SK-N-SH (cell line): ENCODE measurements around the gene DUOXA2. TPM values are rescaled to one million over a fixed set of nuclear protein-coding genes. Genes with fewer than 3 reads are reported as not detected.

Experiments used
- CTCF ChIA-PET: fragments of 300-600, 350-600 bp; formaldehyde crosslinking; extraction: SDS; loops from one replicate; lab custom pipeline; 2021; lab: Yijun Ruan, JAX
- POLR2A ChIA-PET: fragments of 350-600 bp; sonication (Branson Sonifier 250); formaldehyde crosslinking; extraction: SDS; loops from one replicate; lab custom pipeline; 2020; ENCODE audit warnings: antibody characterized with exemption, inconsistent platforms; lab: Yijun Ruan, JAX
- DNase-seq: peaks from one replicate; pipeline ENCODE4 v3.0.0; 2012
- H2AFZ ChIP-seq: fragments of 200-600 bp; sonication (generic); 2 replicates; pipeline ENCODE4 v1.8.1; 2016; ENCODE audit warnings: antibody characterized with exemption, mild to moderate bottlenecking, low read depth
- H3F3A ChIP-seq: fragments of 200-600 bp; sonication (generic); replicated peaks from 2 replicates; pipeline ENCODE3; 2016; ENCODE audit warnings: antibody characterized with exemption, mild to moderate bottlenecking; ENCODE audit not compliant: insufficient read depth
- H3K27ac ChIP-seq, 2 experiments: fragments of 200-500 bp in 1 of 2; fragments of 200-600 bp in 1 of 2; sonication (Bioruptor generic) in 1 of 2; sonication (generic), shearing (Covaris generic) in 1 of 2; 2 replicates each; pipeline versions ENCODE4 v1.5.1 to v1.6.1; 2014 to 2016; ENCODE audit warnings: low read depth in 2 of 2, inconsistent platforms in 1 of 2, low read length in 1 of 2, mild to moderate bottlenecking in 1 of 2, mixed read lengths in 1 of 2
- H3K27me3 ChIP-seq: fragments of 200-600 bp; sonication (generic), shearing (Covaris generic); 2 replicates; pipeline ENCODE4 v1.6.1; 2016; ENCODE audit warnings: mixed run types; ENCODE audit not compliant: insufficient read depth
- H3K36me3 ChIP-seq, 2 experiments: fragments of 200-500 bp in 1 of 2; fragments of 200-600 bp in 1 of 2; sonication (Bioruptor generic) in 1 of 2; sonication (generic) in 1 of 2; replicated peaks in 1 of 2; 2 replicates each; pipeline versions ENCODE3 to v1.5.1; 2014 to 2016; ENCODE audit warnings: low read length in 1 of 2, mild to moderate bottlenecking in 1 of 2; ENCODE audit not compliant: insufficient read depth in 2 of 2, control insufficient read depth in 1 of 2
- H3K4me1 ChIP-seq, 2 experiments: fragments of 200-500 bp in 1 of 2; fragments of 200-600 bp in 1 of 2; sonication (Bioruptor generic) in 1 of 2; sonication (generic), shearing (Covaris generic) in 1 of 2; 2 replicates each; pipeline versions ENCODE4 v1.5.1 to v1.6.1; 2014 to 2016; ENCODE audit warnings: low read depth in 1 of 2, low read length in 1 of 2, mixed run types in 1 of 2; ENCODE audit not compliant: insufficient read depth in 2 of 2, control insufficient read depth in 1 of 2
- H3K4me2 ChIP-seq: fragments of 200-600 bp; sonication (generic), shearing (Covaris generic); 2 replicates; pipeline ENCODE4 v1.6.1; 2017; ENCODE audit warnings: mixed run types
- H3K4me3 ChIP-seq, 2 experiments: fragments of 200-500 bp in 1 of 2; fragments of 200-600 bp in 1 of 2; sonication (Bioruptor generic) in 1 of 2; sonication (generic), shearing (Covaris generic) in 1 of 2; 2 replicates each; pipeline versions ENCODE4 v1.5.1 to v1.8.1; 2014 to 2016; ENCODE audit warnings: low read depth in 2 of 2, inconsistent platforms in 1 of 2, low read length in 1 of 2, mild to moderate bottlenecking in 1 of 2, mixed read lengths in 1 of 2, moderate library complexity in 1 of 2
- H3K79me2 ChIP-seq: fragments of 200-600 bp; sonication (generic); 2 replicates; pipeline ENCODE4 v1.8.1; 2017; ENCODE audit warnings: mild to moderate bottlenecking; ENCODE audit not compliant: insufficient read depth
- H3K9ac ChIP-seq: fragments of 200-600 bp; sonication (generic); 2 replicates; pipeline ENCODE4 v1.6.1; 2017; ENCODE audit warnings: mixed run types
- H3K9me2 ChIP-seq: fragments of 200-600 bp; sonication (generic); 2 replicates; pipeline ENCODE4 v1.6.1; 2017; ENCODE audit warnings: mixed run types
- H3K9me3 ChIP-seq: fragments of 200-600 bp; sonication (generic); 2 replicates; pipeline ENCODE4 v1.6.1; 2017; ENCODE audit warnings: mixed run types, mild to moderate bottlenecking, moderate library complexity
- H4K20me1 ChIP-seq: fragments of 200-600 bp; sonication (generic); 2 replicates; pipeline ENCODE4 v1.6.1; 2017; ENCODE audit warnings: mild to moderate bottlenecking, mixed run types; ENCODE audit not compliant: insufficient read depth
- EP300 ChIP-seq, 2 experiments: IDR thresholded peaks; 2 replicates each; pipeline versions ENCODE4 v1.4.0 to v1.6.1; 2012; ENCODE audit warnings: borderline replicate concordance in 1 of 2, low read depth in 1 of 2, low read length in 1 of 2
- EZH2phosphoT487 ChIP-seq: fragments of 200-600 bp; sonication (generic); IDR thresholded peaks from 2 replicates; pipeline ENCODE4 v1.6.1; 2017; ENCODE audit warnings: low read depth, mixed run types, mild to moderate bottlenecking, antibody characterized with exemption, moderate library complexity, borderline replicate concordance
- FOSL2 ChIP-seq: IDR thresholded peaks from 2 replicates; pipeline ENCODE4 v1.4.0; 2012; ENCODE audit warnings: low read depth, mild to moderate bottlenecking, moderate library complexity, borderline replicate concordance
- FOXJ3 ChIP-seq: sonication (generic); formaldehyde crosslinking; IDR thresholded peaks from 2 replicates; pipeline ENCODE4 v1.5.1; 2020; ENCODE audit warnings: mild to moderate bottlenecking, missing genetic modification reagents
- FOXM1 ChIP-seq: IDR thresholded peaks from 2 replicates; pipeline ENCODE4 v1.4.0; 2012; ENCODE audit warnings: low read depth, mild to moderate bottlenecking
- GABPA ChIP-seq: IDR thresholded peaks from 2 replicates; pipeline ENCODE4 v1.4.0; 2012; ENCODE audit warnings: low read depth, mild to moderate bottlenecking
- GATA2 ChIP-seq: sonication (generic); formaldehyde crosslinking; IDR thresholded peaks from 2 replicates; pipeline ENCODE4 v1.5.0; 2020; ENCODE audit warnings: mild to moderate bottlenecking, missing genetic modification reagents
- MAX ChIP-seq: IDR thresholded peaks from 2 replicates; pipeline ENCODE4 v1.4.0; 2012; ENCODE audit warnings: low read depth
- NRF1 ChIP-seq: IDR thresholded peaks from 2 replicates; pipeline ENCODE4 v1.6.1; 2012; ENCODE audit warnings: low read depth, mild to moderate bottlenecking, low read length
- POLR2AphosphoS5 ChIP-seq: IDR thresholded peaks from 2 replicates; pipeline ENCODE4 v1.6.1; 2012; ENCODE audit warnings: low read depth, low read length
- SIN3A ChIP-seq: IDR thresholded peaks from 2 replicates; pipeline ENCODE4 v1.6.1; 2012; ENCODE audit warnings: low read depth, mild to moderate bottlenecking, low read length, moderate library complexity, borderline replicate concordance
- TCF12 ChIP-seq: IDR thresholded peaks from 2 replicates; pipeline ENCODE4 v1.4.0; 2012
- USF1 ChIP-seq: IDR thresholded peaks from 2 replicates; pipeline ENCODE4 v1.4.0; 2012; ENCODE audit warnings: low read depth, borderline replicate concordance
- YY1 ChIP-seq: IDR thresholded peaks from 2 replicates; pipeline ENCODE4 v1.4.0; 2012; ENCODE audit warnings: low read depth, mild to moderate bottlenecking
- WGBS: methylation state at CpG from one replicate; pipeline ENCODE4 v1.1.6; 2017; ENCODE audit warnings: low lambda C conversion rate; 5-methylcytosine and 5-hydroxymethylcytosine counted together
- polyA plus RNA-seq, 3 experiments: library from polyadenylated mRNA; depleted of rRNA; stranded (reverse); fragments of >200 nt; gene quantifications; 2 replicates each; pipeline ENCODE4 v1.2.3, GENCODE V29; 2012
- TF ChIP-seq, protein P1 (sequence below): fragments of 150-350 bp; IDR thresholded peaks from 2 replicates; pipeline ENCODE4 v1.6.1; 2017; ENCODE audit warnings: antibody characterized with exemption, low read length, low read depth, borderline replicate concordance

DUOXA2 gene
- polyA plus RNA-seq, 1 of the 3 experiments (the other 2 are of a cell fraction) = not detected

- H4K20me1 ChIP-seq = no peaks in the 10 kb centered on the region
- TF ChIP-seq NRF1 (no peak), EP300 (IDR thresholded peaks at IDR 0.05; ENCODE audit: borderline replicate concordance in 1 of 2, low read depth in 1 of 2, low read length in 1 of 2) (no peak), FOSL2 (no peak), POLR2AphosphoS5 (no peak), YY1 (no peak), USF1 (no peak), TCF12 (no peak), FOXM1 (no peak), MAX (no peak), GABPA (no peak), EZH2phosphoT487 (no peak), GATA2 (CRISPR knock-in tag) (no peak), FOXJ3 (CRISPR knock-in tag) (no peak), SIN3A (no peak)
- TF ChIP-seq, protein P1, sequence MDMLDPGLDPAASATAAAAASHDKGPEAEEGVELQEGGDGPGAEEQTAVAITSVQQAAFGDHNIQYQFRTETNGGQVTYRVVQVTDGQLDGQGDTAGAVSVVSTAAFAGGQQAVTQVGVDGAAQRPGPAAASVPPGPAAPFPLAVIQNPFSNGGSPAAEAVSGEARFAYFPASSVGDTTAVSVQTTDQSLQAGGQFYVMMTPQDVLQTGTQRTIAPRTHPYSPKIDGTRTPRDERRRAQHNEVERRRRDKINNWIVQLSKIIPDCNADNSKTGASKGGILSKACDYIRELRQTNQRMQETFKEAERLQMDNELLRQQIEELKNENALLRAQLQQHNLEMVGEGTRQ = no peak
- DNase-seq = no peak
- 78% methylated on average over 8 of the region's 12 CpGs for WGBS
- no peaks in the 10 kb centered on the region for H3K9me2 ChIP-seq
- H3F3A ChIP-seq = no peaks in the 10 kb centered on the region
- no peaks in the 10 kb centered on the region for H3K9me3 ChIP-seq
- no peak overlapping the region for H3K4me3 ChIP-seq
- no peaks in the 10 kb centered on the region for H3K27me3 ChIP-seq
- H3K27ac ChIP-seq = no peak overlapping the region; a peak in 1 of 4 replicates
- H3K9ac ChIP-seq = no peak overlapping the region
- CTCF ChIA-PET = interaction anchor here (0.7 to 2.1 kb wide), 3 partner anchors 21 to 62 kb away, joined by 3 to 8 read pairs (median 6); no protein-coding TSS in a partner anchor
- H3K4me1 ChIP-seq = peaks cover 0 to 9% of the 10 kb centered on the region in 2 experiments; a peak in 1 of 4 replicates
- no peak overlapping the region for H2AFZ ChIP-seq
- H3K79me2 ChIP-seq = no peaks in the 10 kb centered on the region
- no peaks in the 10 kb centered on the region for H3K36me3 ChIP-seq
- POLR2A ChIA-PET = interaction anchor here (1.1 to 1.6 kb wide), 2 partner anchors 10 to 263 kb away, joined by 3 to 6 read pairs; a partner anchor contains a TSS
- no peak overlapping the region for H3K4me2 ChIP-seq
These were observed 25.0 kb downstream of the DUOXA2 start for GRCh38 chr15:45138814-45139765.
